Coronary artery (tissue), 2 donors: ENCODE results near the gene RAP1A.
A peak's percentile ranks its signal among the peaks of the same experiment; 100 is the strongest.

ENCODE experiments used
- DNase-seq: peaks from one replicate; pipeline ENCODE4 v3.0.0-alpha.2; 2017; ENCODE audit warnings: low spot score
- H3K27ac ChIP-seq, 2 donors: fragments of 200-600 bp; sonication (generic); one replicate each; pipeline ENCODE4 v1.5.1; 2016 to 2019
- H3K4me3 ChIP-seq: fragments of 200-600 bp; sonication (generic); 2 replicates; pipeline ENCODE4 v1.5.1; 2016; ENCODE audit warnings: mild to moderate bottlenecking, moderate library complexity
- CTCF ChIP-seq: fragments of 200-600 bp; sonication (generic); IDR thresholded peaks from one replicate; pipeline ENCODE4 v1.5.1; 2019; ENCODE audit warnings: antibody characterized with exemption

Gene RAP1A

DNA sequence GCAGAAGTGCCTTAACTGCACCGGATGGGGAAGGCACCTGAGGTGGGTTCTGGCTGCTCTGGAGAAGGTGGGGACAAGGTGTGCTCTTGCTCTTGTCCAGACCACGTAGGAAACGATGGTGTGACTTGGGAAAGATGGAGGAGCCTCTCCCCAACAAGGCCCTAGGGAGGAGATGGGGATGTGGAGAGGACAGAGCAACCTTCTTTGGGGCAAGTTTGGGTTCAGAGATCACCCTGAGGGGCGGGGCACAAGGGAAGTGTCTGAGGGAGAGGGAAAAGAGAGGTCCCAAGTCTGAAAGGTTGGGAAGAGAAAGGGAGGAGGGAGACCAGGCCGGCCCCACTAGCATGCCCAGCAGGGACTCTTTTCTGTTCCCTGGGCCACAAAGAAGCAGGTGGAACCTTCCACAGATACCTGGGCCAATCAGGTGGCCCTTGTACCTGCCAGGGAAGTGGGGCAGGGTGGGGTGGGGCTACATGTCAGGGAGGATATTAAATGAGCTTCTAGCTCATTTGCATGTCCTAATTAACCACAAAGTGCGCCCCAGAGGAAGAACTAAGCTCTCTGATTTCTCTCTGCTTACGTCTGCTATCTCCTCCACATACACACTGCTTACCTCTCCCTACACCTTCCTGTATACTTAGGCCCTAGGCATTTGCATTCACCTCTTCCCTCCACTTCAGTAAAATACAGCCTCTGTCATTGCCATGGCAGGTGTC, 103.7 kb downstream of the RAP1A start:
- TF ChIP-seq CTCF, result no peak
- DNase-seq, result peak; percentile 61
- H3K4me3 ChIP-seq, result no peak overlapping the region
- no peak overlapping the region for H3K27ac ChIP-seq

DNA sequence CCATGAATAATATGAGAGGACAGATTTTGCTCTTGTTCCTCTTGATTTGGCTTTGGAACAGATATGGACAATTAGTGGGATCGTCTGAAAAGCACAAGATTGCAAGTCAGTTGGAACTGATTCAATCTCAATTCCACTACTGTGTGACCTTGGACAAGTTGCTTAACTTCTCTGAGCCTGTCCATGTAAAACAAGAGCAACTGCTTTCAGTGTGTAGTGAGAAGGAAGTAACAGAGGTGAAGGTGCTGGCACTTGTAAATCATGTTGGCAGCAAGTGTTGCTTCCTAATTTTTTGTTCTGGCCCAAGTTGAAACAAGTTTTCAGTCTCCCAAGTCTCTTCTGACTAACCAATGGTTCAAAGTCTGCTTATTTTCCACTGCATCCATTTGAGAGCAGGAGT, 104.3 kb downstream of the RAP1A start:
- no peak for TF ChIP-seq CTCF
- no peak for DNase-seq
- Histone ChIP-seq H3K27ac (no peak overlapping the region), H3K4me3 (no peak overlapping the region)

DNA sequence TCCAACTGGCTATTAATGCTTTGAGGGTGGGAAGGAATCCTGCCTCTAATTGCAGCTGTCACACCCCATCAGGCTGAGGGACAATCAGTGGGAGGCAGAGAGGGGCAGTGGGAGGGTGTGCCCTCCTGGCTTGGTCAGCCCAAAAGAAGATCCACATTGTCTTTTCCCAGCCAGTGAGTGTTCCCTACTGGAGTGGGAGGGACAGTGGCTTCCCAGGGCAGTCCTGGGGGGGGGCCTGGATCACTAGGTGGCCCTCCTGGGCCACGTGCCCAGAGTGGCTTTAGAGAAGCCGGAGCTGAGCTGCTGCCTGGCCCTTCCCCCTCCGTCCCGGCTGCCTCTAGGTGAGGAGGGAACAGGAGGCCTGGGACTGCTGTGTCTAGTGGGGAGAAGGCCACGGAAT, 105.6 kb downstream of the RAP1A start:
- no peak for TF ChIP-seq CTCF
- H3K27ac ChIP-seq, result no peak overlapping the region
- no peak for DNase-seq
- H3K4me3 ChIP-seq, result no peak overlapping the region

GRCh38 chr1:111727056-111727455, 107.5 kb downstream of the RAP1A start:
- DNase-seq, result peak; percentile 61
- no peak overlapping the region for H3K27ac ChIP-seq
- H3K4me3 ChIP-seq, result no peak overlapping the region
- TF ChIP-seq CTCF, result no peak

DNA sequence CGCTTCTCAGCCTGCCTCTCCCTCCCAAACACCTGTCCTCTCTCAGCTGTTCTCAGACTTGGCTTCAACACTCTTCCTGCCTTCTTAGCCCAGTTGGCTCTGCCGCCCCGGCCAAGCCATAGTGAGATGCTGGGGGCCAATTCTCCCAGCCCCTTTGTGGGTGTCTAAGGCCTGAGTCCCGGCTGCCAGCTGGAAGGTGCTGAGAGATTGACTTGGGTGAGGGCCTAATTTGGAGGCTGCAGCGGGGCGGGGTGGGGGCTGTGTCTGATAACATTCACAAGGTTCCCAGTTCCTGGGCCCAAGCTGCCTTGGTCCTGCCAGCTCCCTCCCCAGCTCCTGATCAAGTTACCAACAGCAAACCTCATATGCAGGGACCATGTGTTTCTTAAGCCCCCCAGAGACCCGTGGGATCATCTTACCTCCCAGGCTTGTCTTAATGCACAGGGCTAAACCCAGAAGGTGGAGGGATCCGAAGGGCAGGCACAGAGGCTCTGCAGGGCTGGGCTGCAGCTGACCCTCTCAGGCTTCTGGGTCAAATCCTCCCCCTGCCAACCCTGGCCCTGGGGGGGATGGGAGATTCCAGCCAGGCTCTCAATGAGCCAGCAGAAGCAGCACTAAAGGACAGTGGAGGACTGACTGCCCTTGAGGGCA, 109.8 kb downstream of the RAP1A start:
- H3K4me3 ChIP-seq, result no peak overlapping the region
- no peak overlapping the region for H3K27ac ChIP-seq
- peak; percentile 56 for DNase-seq
- no peak for TF ChIP-seq CTCF

- peak; percentile 33 for DNase-seq
- Histone ChIP-seq H3K4me3 (no peak overlapping the region), H3K27ac (no peak overlapping the region)
- no peak for TF ChIP-seq CTCF
These were observed 110.5 kb downstream of the RAP1A start for GRCh38 chr1:111729946-111730681.
